H1 (cell line): ENCODE results near the gene ABLIM1. TPM values are rescaled to one million over a fixed set of nuclear protein-coding genes. Genes with fewer than 3 reads are reported as not detected.

Experiments used
- CTCF ChIA-PET: fragments of 300-600 bp; sonication (Branson Sonifier 250); formaldehyde crosslinking; loops from one replicate; lab custom pipeline; 2021; ENCODE audit not compliant: partially characterized antibody; lab: Charles Lee
- POLR2A ChIA-PET: fragments of 300-600 bp; sonication (Branson Sonifier 250); formaldehyde crosslinking; loops from one replicate; lab custom pipeline; 2021; ENCODE audit warnings: inconsistent platforms; ENCODE audit not compliant: partially characterized antibody; lab: Charles Lee
- DNase-seq, 2 experiments: peaks; one replicate each; pipeline versions ENCODE4 v3.0.0 to v3.0.0-alpha.2; 2010 to 2022; ENCODE audit warnings: low spot score in 2 of 2, low read depth in 1 of 2, mixed read lengths in 1 of 2
- FAIRE-seq: peaks from 2 replicates; lab custom pipeline; 2011; peaks lifted over from hg19 to GRCh38; lab: Jason Lieb, UNC
- H2AFZ ChIP-seq: 2 replicates; pipeline ENCODE4 v1.8.1; 2012; ENCODE audit warnings: low read length, inconsistent platforms
- H2AK5ac ChIP-seq: 2 replicates; pipeline ENCODE4 v1.6.1; 2013; ENCODE audit warnings: low read depth, low read length
- H2BK120ac ChIP-seq: replicated peaks from 2 replicates; pipeline ENCODE3; 2013; ENCODE audit warnings: low read depth, low read length, inconsistent platforms
- H2BK12ac ChIP-seq: 2 replicates; pipeline ENCODE4 v1.6.1; 2013; ENCODE audit warnings: low read depth, low read length
- H2BK15ac ChIP-seq: 2 replicates; pipeline ENCODE4 v1.6.1; 2013; ENCODE audit warnings: low read length
- H2BK20ac ChIP-seq: 2 replicates; pipeline ENCODE4 v1.6.1; 2013; ENCODE audit warnings: low read length
- H2BK5ac ChIP-seq: 2 replicates; pipeline ENCODE4 v1.6.1; 2013; ENCODE audit warnings: low read depth, low read length
- H3K14ac ChIP-seq: 2 replicates; pipeline ENCODE4 v1.6.1; 2013; ENCODE audit warnings: inconsistent platforms; ENCODE audit not compliant: insufficient read length
- H3K18ac ChIP-seq: 2 replicates; pipeline ENCODE4 v1.6.1; 2013; ENCODE audit warnings: low read length; ENCODE audit errors: extremely low read depth
- H3K23ac ChIP-seq: 2 replicates; pipeline ENCODE4 v1.6.1; 2013; ENCODE audit warnings: inconsistent platforms; ENCODE audit not compliant: insufficient read length
- H3K23me2 ChIP-seq: 2 replicates; pipeline ENCODE4 v1.6.1; 2013; ENCODE audit warnings: low read depth, low read length
- H3K27ac ChIP-seq: 2 replicates; pipeline ENCODE4 v1.6.1; 2011; ENCODE audit warnings: low read depth, low read length, inconsistent platforms
- H3K27me3 ChIP-seq, 4 experiments: replicated peaks in 1 of 4; 1 replicate in 1 of 4; 2 replicates in 3 of 4; pipeline versions ENCODE4 v1.6.1 to v1.8.1; 2011 to 2013; ENCODE audit warnings: low read length in 3 of 4, mild to moderate bottlenecking in 3 of 4, inconsistent platforms in 2 of 4, mixed read lengths in 2 of 4, moderate library complexity in 1 of 4; ENCODE audit not compliant: control insufficient read depth in 3 of 4, insufficient read depth in 3 of 4; ENCODE audit errors: extremely low read depth in 1 of 4
- H3K36me3 ChIP-seq, 4 experiments: 2 replicates each; pipeline versions ENCODE4 v1.6.1 to v1.8.1; 2011 to 2013; ENCODE audit warnings: mild to moderate bottlenecking in 4 of 4, low read length in 3 of 4, moderate library complexity in 2 of 4, control low read depth in 1 of 4, inconsistent platforms in 1 of 4; ENCODE audit not compliant: insufficient read depth in 4 of 4, control insufficient read depth in 2 of 4
- H3K4ac ChIP-seq: replicated peaks from 2 replicates; pipeline ENCODE3; 2013; ENCODE audit warnings: low read length, low read depth, mixed read lengths, inconsistent platforms; ENCODE audit not compliant: insufficient read length
- H3K4me1 ChIP-seq, 4 experiments: replicated peaks in 1 of 4; 1 replicate in 1 of 4; 2 replicates in 3 of 4; pipeline versions ENCODE4 v1.6.1 to v1.8.1; 2011 to 2013; ENCODE audit warnings: low read length in 3 of 4, inconsistent platforms in 2 of 4, mixed read lengths in 1 of 4; ENCODE audit not compliant: insufficient read depth in 4 of 4, control insufficient read depth in 3 of 4
- H3K4me2 ChIP-seq, 2 experiments: 2 replicates each; pipeline versions ENCODE4 v1.6.1 to v1.8.1; 2011 to 2013; ENCODE audit warnings: low read depth in 2 of 2, low read length in 2 of 2, control low read depth in 1 of 2, inconsistent platforms in 1 of 2, mild to moderate bottlenecking in 1 of 2; ENCODE audit not compliant: insufficient read depth in 1 of 2
- H3K4me3 ChIP-seq, 4 experiments: fragments of 200-600, 300-600 bp in 1 of 4; sonication (generic), shearing (Covaris generic), sonication (Bioruptor Twin) in 1 of 4; 2 replicates each; pipeline versions ENCODE4 v1.5.1 to v1.8.1; 2011 to 2016; ENCODE audit warnings: low read length in 4 of 4, low read depth in 3 of 4, control low read depth in 2 of 4, inconsistent platforms in 2 of 4, mild to moderate bottlenecking in 2 of 4, mixed read lengths in 1 of 4, moderate library complexity in 1 of 4; ENCODE audit not compliant: insufficient read depth in 2 of 4; ENCODE audit errors: extremely low read depth in 1 of 4
- H3K56ac ChIP-seq: replicated peaks from 2 replicates; pipeline ENCODE3; 2013; ENCODE audit warnings: low read depth, mild to moderate bottlenecking, mixed read lengths, low read length, inconsistent platforms; ENCODE audit not compliant: insufficient read length
- H3K79me1 ChIP-seq: 2 replicates; pipeline ENCODE4 v1.6.1; 2013; ENCODE audit warnings: low read depth, low read length, control low read depth
- H3K79me2 ChIP-seq, 2 experiments: 2 replicates each; pipeline versions ENCODE4 v1.6.1 to v1.8.1; 2012 to 2013; ENCODE audit warnings: low read length in 2 of 2, mild to moderate bottlenecking in 2 of 2, inconsistent platforms in 1 of 2; ENCODE audit not compliant: insufficient read depth in 2 of 2, control insufficient read depth in 1 of 2
- H3K9ac ChIP-seq, 4 experiments: replicated peaks in 1 of 4; 1 replicate in 1 of 4; 2 replicates in 3 of 4; pipeline versions ENCODE4 v1.6.1 to v1.8.1; 2011 to 2013; ENCODE audit warnings: low read depth in 3 of 4, low read length in 3 of 4, control low read depth in 2 of 4, mild to moderate bottlenecking in 2 of 4, moderate library complexity in 2 of 4, inconsistent platforms in 1 of 4; ENCODE audit errors: extremely low read depth in 1 of 4
- H3K9me3 ChIP-seq, 2 experiments: 2 replicates each; pipeline versions ENCODE4 v1.6.1 to v1.8.1; 2012 to 2013; ENCODE audit warnings: mild to moderate bottlenecking in 2 of 2, moderate library complexity in 2 of 2, control low read depth in 1 of 2, inconsistent platforms in 1 of 2, low read depth in 1 of 2, low read length in 1 of 2, mixed read lengths in 1 of 2; ENCODE audit not compliant: insufficient read depth in 2 of 2
- H4K20me1 ChIP-seq, 2 experiments: replicated peaks in 1 of 2; 2 replicates each; pipeline versions ENCODE3 to v1.8.1; 2011 to 2013; ENCODE audit warnings: inconsistent platforms in 2 of 2, low read length in 2 of 2, mild to moderate bottlenecking in 1 of 2; ENCODE audit not compliant: insufficient read depth in 2 of 2, control insufficient read depth in 1 of 2
- H4K5ac ChIP-seq: 2 replicates; pipeline ENCODE4 v1.6.1; 2013; ENCODE audit warnings: low read length, low read depth, mixed read lengths, inconsistent platforms; ENCODE audit not compliant: insufficient read length
- H4K8ac ChIP-seq: 2 replicates; pipeline ENCODE4 v1.8.0; 2013; ENCODE audit warnings: mild to moderate bottlenecking, moderate library complexity, low read length, inconsistent platforms; ENCODE audit not compliant: insufficient read depth; ENCODE audit errors: extremely low read depth
- H4K91ac ChIP-seq: replicated peaks from 2 replicates; pipeline ENCODE3; 2013; ENCODE audit warnings: low read length, mixed read lengths, inconsistent platforms; ENCODE audit not compliant: insufficient read length
- EZH2 ChIP-seq: fragments of 200-600 bp; sonication (generic); IDR thresholded peaks from 2 replicates; pipeline ENCODE4 v1.7.1; 2012; ENCODE audit warnings: low read depth, mild to moderate bottlenecking, moderate library complexity, low read length, inconsistent platforms; ENCODE audit not compliant: severe bottlenecking
- YY1 ChIP-seq: IDR thresholded peaks from 2 replicates; pipeline ENCODE4 v1.6.1; 2011; ENCODE audit warnings: low read depth, mild to moderate bottlenecking, low read length
- WGBS, 2 experiments: shearing (Covaris generic) in 1 of 2; methylation state at CpG; one replicate each; pipeline versions ENCODE4 v1.1.6 to v1.1.7; 2013 to 2015; ENCODE audit warnings: low lambda C conversion rate in 2 of 2, mixed read lengths in 2 of 2, inconsistent platforms in 1 of 2, low coverage in 1 of 2, missing lambda C conversion rate in 1 of 2; ENCODE audit not compliant: insufficient replicate concordance in 2 of 2, insufficient coverage in 1 of 2, insufficient read length in 1 of 2; ENCODE audit errors: extremely low coverage in 1 of 2, missing lambda C conversion rate in 1 of 2; 5-methylcytosine and 5-hydroxymethylcytosine counted together
- polyA plus RNA-seq, 7 experiments: library from polyadenylated mRNA; depleted of rRNA in 3 of 7; stranded (reverse) in 5 of 7; unstranded in 2 of 7; fragments of >200 nt in 5 of 7; fragments of 200-250 nt in 2 of 7; gene quantifications; 1 replicate in 5 of 7; 2 replicates in 1 of 7; 4 replicates in 1 of 7; pipeline versions ENCODE4 v1.2.1 to v1.2.3, GENCODE V29; 2011 to 2013; ENCODE audit warnings: missing spikeins in 2 of 7, mixed read lengths in 2 of 7
- total RNA-seq: library from RNA; stranded (reverse); fragmentation: NEBNext Ultra II Directional; extraction: Animal tissue kit (Norgen Biotek cat#: 25700); gene quantifications from 2 replicates; pipeline ENCODE4 v1.2.1, GENCODE V29; 2021

The ABLIM1 gene
- total and polyA plus RNA-seq, 2 of the 8 experiments (the other 6 are each of a cell fraction or from before 2014, with no cell fraction given): 51.2 to 51.7 TPM

- no peak overlapping the region for H3K14ac ChIP-seq
- H3K56ac ChIP-seq: no peak overlapping the region
- no peak overlapping the region for H3K27ac ChIP-seq
- no peak overlapping the region for H3K18ac ChIP-seq
- no peaks in the 10 kb centered on the region for H4K20me1 ChIP-seq
- H2BK120ac ChIP-seq: no peak overlapping the region
- no peak overlapping the region for H2BK20ac ChIP-seq
- H4K91ac ChIP-seq: no peak overlapping the region
- POLR2A ChIA-PET: interaction anchor here (0.6 to 1.1 kb wide), 3 partner anchors 10 to 27 kb away, joined by 3 to 4 read pairs (median 3); no protein-coding TSS in a partner anchor
- peaks cover 0 to 5% (median 0%) of the 10 kb centered on the region in 4 experiments; a peak in 1 of 7 replicates for H3K4me1 ChIP-seq
- no peak overlapping the region for H4K5ac ChIP-seq
- H3K79me1 ChIP-seq: no peaks in the 10 kb centered on the region
- no peak overlapping the region for H3K4ac ChIP-seq
- H3K4me2 ChIP-seq: no peak overlapping the region
- H3K23ac ChIP-seq: no peak overlapping the region
- no peak overlapping the region for H2AFZ ChIP-seq
- H3K27me3 ChIP-seq: no peaks in the 10 kb centered on the region
- no peak overlapping the region for H3K9ac ChIP-seq
- no peak overlapping the region for H3K4me3 ChIP-seq
- WGBS, 2 experiments: 77% methylated on average over 9 of the region's 9 CpGs; no CpG with 5 or more reads in 1 of the 2 experiments
- no peak overlapping the region for H4K8ac ChIP-seq
- CTCF ChIA-PET: interaction anchor here (0.7 to 20.2 kb wide), 13 partner anchors 8 to 631 kb away, joined by 3 to 269 read pairs (median 3); no protein-coding TSS in a partner anchor
- H3K23me2 ChIP-seq: no peaks in the 10 kb centered on the region
- no peak overlapping the region for H2BK5ac ChIP-seq
- H2BK15ac ChIP-seq: no peak overlapping the region
- H3K79me2 ChIP-seq: no peaks in the 10 kb centered on the region
- H3K36me3 ChIP-seq: peaks cover 0 to 3% (median under 1%) of the 10 kb centered on the region in 4 experiments; a peak in 2 of 8 replicates
- no peak for DNase-seq
- H2BK12ac ChIP-seq: no peak overlapping the region
- no peaks in the 10 kb centered on the region for H3K9me3 ChIP-seq
- FAIRE-seq: no peak
- no peak overlapping the region for H2AK5ac ChIP-seq
- TF ChIP-seq EZH2 (no peak), YY1 (no peak)
Measured at GRCh38 chr10:114429581-114430335, 228.3 kb downstream of the ABLIM1 start.
